Bone marrow (tissue), 2 donors: ENCODE results near the gene CYBRD1.

ENCODE experiments used
- DNase-seq, 2 donors: peaks; one replicate each; lab custom pipeline; 2025; lab: John Stamatoyannopoulos, UW

Gene CYBRD1

GRCh38 chr2:171553858-171554257 is 31.6 kb downstream of the CYBRD1 start:
- DNase-seq, result no peak

- DNase-seq, result no peak
These were observed 32.8 kb downstream of the CYBRD1 start for GRCh38 chr2:171554991-171555615.

GRCh38 chr2:171557363-171557762 is 35.1 kb downstream of the CYBRD1 start:
- DNase-seq, result no peak

DNA sequence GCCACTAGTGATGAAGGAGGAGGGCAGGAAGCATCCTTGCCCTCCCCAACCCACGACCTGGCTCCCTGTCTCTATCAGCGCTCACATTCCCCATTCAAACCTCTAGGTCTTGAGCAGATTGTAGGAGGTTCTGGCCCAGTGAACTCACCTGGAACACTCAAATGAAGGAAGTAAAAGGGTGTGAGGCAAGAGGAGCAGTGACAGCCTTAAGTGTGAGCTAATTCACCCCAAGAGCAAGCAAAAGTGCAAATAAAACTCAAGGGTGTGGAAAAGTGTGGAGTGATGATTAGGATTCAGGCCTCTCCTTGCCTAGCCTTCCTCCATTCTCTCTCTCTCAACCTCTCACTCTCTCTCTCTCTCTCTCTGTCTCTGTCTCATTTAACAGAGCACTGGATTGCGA is 41.0 kb downstream of the CYBRD1 start:
- DNase-seq, result no peak

DNA sequence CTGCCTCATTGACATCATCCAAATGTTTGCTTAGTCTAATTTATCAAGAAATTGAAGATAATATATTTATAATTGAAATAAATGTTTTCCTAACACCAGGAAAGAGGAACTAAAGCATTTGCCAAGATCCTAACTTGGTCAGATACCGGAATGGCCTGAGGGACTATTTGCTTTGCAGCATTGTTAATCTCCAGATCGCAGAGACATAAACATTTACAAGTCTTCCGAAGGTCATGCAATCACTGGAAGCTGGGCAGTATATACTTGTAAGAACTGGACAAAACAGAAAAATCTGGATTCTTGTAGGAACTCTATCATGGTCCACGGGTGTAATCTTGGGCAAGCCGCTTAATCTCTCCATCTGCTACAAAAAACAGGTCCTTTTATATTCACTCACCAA is 42.2 kb downstream of the CYBRD1 start:
- DNase-seq, result no peak

DNA sequence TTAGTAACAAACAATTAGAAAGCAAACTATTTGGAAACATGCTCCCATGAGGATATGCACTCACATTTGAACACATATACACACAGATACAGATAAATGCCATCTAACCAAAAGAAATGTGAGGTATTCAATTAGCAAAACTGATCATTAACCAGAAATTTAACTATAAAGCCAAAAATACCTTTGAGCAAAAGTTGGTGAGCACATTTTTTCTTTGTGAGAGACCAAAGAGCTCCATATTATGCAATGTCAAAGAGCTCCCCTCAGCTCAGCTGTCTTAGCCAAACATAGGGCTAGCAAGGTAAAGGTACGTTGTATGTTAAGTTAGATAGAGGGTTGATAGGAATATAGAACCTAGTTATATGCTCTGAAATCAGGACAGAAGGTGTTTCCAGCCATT is 43.8 kb downstream of the CYBRD1 start:
- no peak for DNase-seq

DNA sequence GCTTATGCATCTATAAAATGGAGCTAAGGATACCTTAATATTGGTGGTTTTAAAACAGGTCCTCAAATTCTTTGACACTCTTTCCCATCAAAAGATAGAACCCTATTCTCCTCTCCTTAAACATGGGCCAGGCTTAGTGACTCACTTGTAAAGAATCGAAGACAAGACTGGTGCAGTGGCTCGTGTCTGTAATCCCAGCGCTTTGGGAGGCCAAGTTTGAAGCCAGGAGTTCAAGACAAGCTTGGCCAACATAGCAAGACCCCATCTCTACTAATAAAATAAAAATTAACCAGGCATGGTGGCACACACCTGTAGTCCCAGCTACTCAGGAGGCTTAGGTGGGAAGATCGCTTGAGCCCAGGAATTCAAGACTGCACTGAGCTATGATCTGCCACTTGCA is 44.5 kb downstream of the CYBRD1 start:
- no peak for DNase-seq

DNA sequence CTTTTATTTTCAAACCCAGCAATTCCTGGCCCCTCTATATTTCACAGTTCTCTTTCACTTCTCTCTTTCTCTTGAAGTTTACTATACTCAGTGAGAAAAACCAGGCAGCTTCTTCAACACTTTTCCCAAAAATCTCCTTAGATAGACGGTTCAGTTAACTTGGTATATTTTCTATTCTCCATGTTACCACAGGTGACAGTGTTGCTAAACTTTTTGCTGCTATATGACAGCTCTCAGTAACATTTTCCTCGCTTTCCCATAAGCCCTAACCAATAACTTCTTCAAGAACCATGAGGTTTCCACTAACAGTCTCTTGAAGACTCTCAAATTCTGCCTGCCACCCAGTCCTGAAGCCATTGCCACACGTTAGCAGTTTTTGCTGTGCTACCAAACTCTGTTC is 45.8 kb downstream of the CYBRD1 start:
- DNase-seq, result no peak

- DNase-seq, result no peak
These were observed 49.4 kb downstream of the CYBRD1 start for GRCh38 chr2:171571721-171572120.

GRCh38 chr2:171574149-171574795 is 52.0 kb downstream of the CYBRD1 start:
- peak; percentile 63 to 68 for DNase-seq

- no peak for DNase-seq
These were observed 53.3 kb downstream of the CYBRD1 start for GRCh38 chr2:171575606-171576005.

GRCh38 chr2:171578127-171578803 is 56.0 kb downstream of the CYBRD1 start:
- no peak for DNase-seq

DNA sequence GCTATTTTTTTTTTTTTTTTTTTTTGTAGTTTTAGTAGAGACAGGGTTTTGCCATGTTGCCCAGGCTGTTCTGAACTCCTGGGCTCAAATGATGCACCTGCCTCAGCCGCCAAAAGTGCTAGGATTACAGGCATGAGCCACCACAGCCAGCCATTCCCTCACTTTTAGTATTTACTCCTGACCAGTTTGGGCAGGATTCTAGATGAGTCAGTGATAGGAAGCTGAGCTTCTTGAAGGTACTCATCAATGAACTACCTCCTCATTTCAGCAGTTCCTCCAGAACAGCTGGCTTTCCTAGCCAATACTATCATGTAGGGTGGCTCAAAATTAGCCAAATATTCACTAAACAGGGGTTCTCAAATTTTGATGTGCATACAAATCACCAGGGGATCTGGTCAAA is 57.2 kb downstream of the CYBRD1 start:
- no peak for DNase-seq

- no peak for DNase-seq
These were observed 61.3 kb downstream of the CYBRD1 start for GRCh38 chr2:171583566-171583965.

GRCh38 chr2:171584001-171584400 is 61.7 kb downstream of the CYBRD1 start:
- no peak for DNase-seq

- no peak for DNase-seq
These were observed 64.9 kb downstream of the CYBRD1 start for GRCh38 chr2:171587132-171587531.

GRCh38 chr2:171587567-171587966 is 65.3 kb downstream of the CYBRD1 start:
- DNase-seq, result no peak

DNA sequence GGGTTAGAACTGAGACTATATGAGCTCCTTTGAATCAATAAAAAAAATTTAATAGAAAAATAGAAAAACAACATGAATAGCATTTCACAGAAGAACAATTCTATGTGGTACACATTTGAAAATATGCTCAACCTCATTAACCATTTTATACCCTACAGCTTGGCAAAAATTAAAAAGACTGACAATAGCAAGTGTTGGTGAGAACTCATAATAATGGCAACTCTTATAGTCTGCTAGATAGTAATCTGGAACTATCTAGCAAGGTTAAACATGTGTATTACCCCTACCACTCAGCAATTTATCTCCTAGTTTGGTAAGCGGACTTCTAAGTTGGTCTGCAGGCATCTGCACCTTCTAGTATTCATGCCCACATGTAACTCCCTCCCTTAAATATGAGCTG is 67.8 kb downstream of the CYBRD1 start:
- DNase-seq, result no peak

DNA sequence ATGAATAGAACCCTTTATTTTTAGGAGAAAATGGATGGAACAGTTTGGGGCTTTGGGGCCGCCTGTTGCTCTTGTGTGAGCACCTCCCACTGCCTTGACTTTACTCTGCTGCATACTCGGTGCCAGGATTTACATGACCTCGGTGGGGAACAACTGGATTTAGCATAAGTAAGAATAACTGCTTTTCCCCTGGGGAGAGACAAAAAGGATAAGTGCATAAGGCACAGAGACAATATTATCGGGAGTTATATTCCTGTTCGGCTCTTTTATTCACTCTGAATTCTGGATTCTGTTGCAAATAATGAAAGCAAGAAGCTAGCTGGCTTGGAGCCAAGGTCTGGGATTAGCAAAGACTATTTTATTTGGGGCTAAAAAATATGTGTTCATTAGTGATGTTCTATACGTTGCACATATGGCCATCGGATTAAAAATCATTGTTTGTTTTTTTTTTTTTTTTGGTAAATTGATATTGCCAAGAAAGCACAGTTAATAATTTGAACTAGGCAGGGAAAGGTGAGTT is 69.8 kb downstream of the CYBRD1 start:
- DNase-seq, result no peak

GRCh38 chr2:171595456-171595855 is 73.2 kb downstream of the CYBRD1 start:
- DNase-seq, result no peak

- DNase-seq, result no peak
These were observed 73.6 kb downstream of the CYBRD1 start for GRCh38 chr2:171595896-171596295.

GRCh38 chr2:171598713-171599319 is 76.5 kb downstream of the CYBRD1 start:
- DNase-seq, result peak in 1 of 2 donors; percentile 41

DNA sequence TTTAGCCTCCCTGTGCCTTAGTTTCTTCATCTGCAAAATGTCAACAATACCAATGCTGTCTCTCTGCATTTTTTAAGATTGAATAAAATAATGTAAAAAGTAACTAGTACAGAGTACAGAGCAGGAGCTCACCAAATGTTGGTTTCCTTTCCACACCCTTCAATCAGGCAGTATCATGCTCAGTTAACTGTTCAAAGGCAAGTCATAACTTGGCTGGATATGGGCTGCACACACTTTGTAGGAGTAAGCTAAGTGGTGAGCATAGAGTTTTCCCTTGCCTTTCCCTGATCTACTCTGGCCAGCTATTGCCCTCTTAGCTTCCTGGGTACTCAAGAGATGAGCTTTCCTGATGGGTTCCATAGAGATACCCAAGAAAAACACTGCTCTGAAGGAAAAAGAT is 77.9 kb downstream of the CYBRD1 start:
- DNase-seq, result no peak
